Esophagus muscularis mucosa (tissue), 4 donors: ENCODE results near the gene DPP9. TPM values are rescaled to one million over a fixed set of nuclear protein-coding genes. Genes with fewer than 3 reads are reported as not detected.

Experiments
- DNase-seq: peaks from one replicate; pipeline ENCODE4 v3.0.0-alpha.2; 2017; ENCODE audit errors: extremely low spot score
- H3K27ac ChIP-seq, 4 donors: fragments of 200-600 bp; sonication (generic); replicated peaks in 1 of 4; 1 replicate in 3 of 4; 2 replicates in 1 of 4; pipeline ENCODE4 v1.5.1; 2016 to 2019; ENCODE audit warnings: mild to moderate bottlenecking in 1 of 4
- H3K27me3 ChIP-seq, 4 donors: fragments of 200-600 bp; sonication (generic); one replicate each; pipeline versions ENCODE4 v1.5.1 to v1.6.0; 2016 to 2019
- H3K36me3 ChIP-seq, 4 donors: fragments of 200-600 bp; sonication (generic); one replicate each; pipeline ENCODE4 v1.5.1; 2016 to 2019
- H3K4me1 ChIP-seq, 4 donors: fragments of 200-600 bp; sonication (generic); one replicate each; pipeline ENCODE4 v1.5.1; 2016 to 2019
- H3K4me3 ChIP-seq, 4 donors: fragments of 200-600 bp; sonication (generic); 1 replicate in 2 of 4; 2 replicates in 2 of 4; pipeline ENCODE4 v1.5.1; 2016 to 2019; ENCODE audit warnings: mild to moderate bottlenecking in 4 of 4, moderate library complexity in 1 of 4
- H3K9me3 ChIP-seq, 4 donors: fragments of 200-600 bp; sonication (generic); 1 replicate in 3 of 4; 2 replicates in 1 of 4; pipeline ENCODE4 v1.5.1; 2016 to 2019
- CTCF ChIP-seq, 3 experiments: fragments of 200-600 bp in 2 of 3; fragments of 450-650 bp in 1 of 3; sonication (generic) in 2 of 3; IDR thresholded peaks; one replicate each; pipeline ENCODE4 v1.5.1; 2017 to 2019; ENCODE audit warnings: antibody characterized with exemption in 3 of 3, mild to moderate bottlenecking in 2 of 3, moderate library complexity in 1 of 3
- EP300 ChIP-seq: sonication (generic); formaldehyde crosslinking; IDR thresholded peaks from one replicate; pipeline ENCODE4 v1.6.1; 2017; ENCODE audit warnings: antibody characterized with exemption
- POLR2A ChIP-seq: fragments of 450-650 bp; IDR thresholded peaks from one replicate; pipeline ENCODE4 v1.6.1; 2017; ENCODE audit warnings: antibody characterized with exemption, moderate library complexity, mild to moderate bottlenecking, low read depth
- POLR2AphosphoS5 ChIP-seq, 2 donors: sonication (generic); formaldehyde crosslinking; IDR thresholded peaks; one replicate each; pipeline ENCODE4 v1.6.1; 2017; ENCODE audit warnings: antibody characterized with exemption in 2 of 2
- WGBS: methylation state at CpG from one replicate; pipeline ENCODE4 v1.1.5; 2018; 5-methylcytosine and 5-hydroxymethylcytosine counted together
- intact Hi-C: fragments of 100-400 bp; cut with DNase I; formaldehyde crosslinking; loops from one replicate; pipeline ENCODE4 v1.15.1; 2023
- total RNA-seq, 4 donors: library from RNA; depleted of rRNA; stranded (reverse); fragments of >200 nt; gene quantifications; one replicate each; pipeline versions ENCODE4 v1.1.0 to v1.2.1, GENCODE V29; 2016

DPP9 gene
- total RNA-seq, 4 donors from 2014 or later = 42.4 to 106 (median 56.0) TPM

GRCh38 chr19:4642625-4643024 is 81.0 kb downstream of the DPP9 start:
- Histone ChIP-seq H3K36me3 (no peaks in the 10 kb centered on the region), H3K27me3 (no peaks in the 10 kb centered on the region), H3K27ac (peak overlapping the region in 1 of 4 donors; percentile 18), H3K4me3 (no peak overlapping the region), H3K9me3 (no peaks in the 10 kb centered on the region), H3K4me1 (peaks cover 26 to 60% (median 52%) of the 10 kb centered on the region in 4 donors)
- DNase-seq = no peak
- intact Hi-C loops = no loop called here
- TF ChIP-seq EP300 = no peak
- 91% methylated on average over 6 of the region's 6 CpGs for WGBS

- 82% methylated on average over 8 of the region's 14 CpGs for WGBS
- H3K4me3 ChIP-seq = peak overlapping the region in 2 of 4 donors; percentile 81 to 88
- H3K4me1 ChIP-seq = peaks cover 21 to 55% (median 46%) of the 10 kb centered on the region in 4 donors
Measured at GRCh38 chr19:4641132-4641531, 82.5 kb downstream of the DPP9 start.

GRCh38 chr19:4640247-4641000 is 83.2 kb downstream of the DPP9 start:
- Histone ChIP-seq H3K4me1 (peaks cover 27 to 59% (median 52%) of the 10 kb centered on the region in 4 donors), H3K27me3 (peaks cover 0 to 3% (median 3%) of the 10 kb centered on the region in 4 donors), H3K27ac (peak overlapping the region; percentile 70 to 83 (median 80)), H3K36me3 (no peaks in the 10 kb centered on the region), H3K9me3 (no peaks in the 10 kb centered on the region), H3K4me3 (peak overlapping the region; percentile 78 to 88 (median 82))
- no peak for DNase-seq
- TF ChIP-seq EP300 = no peak
- TF ChIP-seq POLR2A = no peak
- no peak for TF ChIP-seq CTCF (IDR thresholded peaks at IDR 0.05)
- WGBS = 68% methylated on average over 16 of the region's 17 CpGs
- intact Hi-C loops = no loop called here

More at GRCh38 chr19:4641132-4641531, 82.5 kb downstream of the DPP9 start:
- DNase-seq = no peak
- intact Hi-C loops = no loop called here
- Histone ChIP-seq H3K9me3 (no peaks in the 10 kb centered on the region), H3K27me3 (no peaks in the 10 kb centered on the region), H3K27ac (peak overlapping the region in 3 of 4 donors; percentile 79 to 83 (median 82)), H3K36me3 (no peaks in the 10 kb centered on the region)
- TF ChIP-seq POLR2AphosphoS5 (IDR thresholded peaks at IDR 0.05) (no peak), CTCF (IDR thresholded peaks at IDR 0.05) (no peak), EP300 (no peak), POLR2A (no peak)

GRCh38 chr19:4639531-4640246 is 84.0 kb downstream of the DPP9 start:
- Histone ChIP-seq H3K36me3 (no peaks in the 10 kb centered on the region), H3K27me3 (peaks cover 0 to 8% (median 3%) of the 10 kb centered on the region in 4 donors), H3K4me3 (peak overlapping the region; percentile 78 to 88 (median 82)), H3K4me1 (peaks cover 27 to 62% (median 53%) of the 10 kb centered on the region in 4 donors), H3K9me3 (no peaks in the 10 kb centered on the region), H3K27ac (peak overlapping the region; percentile 70 to 83 (median 80))
- 16% methylated on average over 17 of the region's 39 CpGs for WGBS
- DNase-seq = no peak
- TF ChIP-seq POLR2AphosphoS5 (IDR thresholded peaks at IDR 0.05) (peak in 1 of 2 donors; percentile 42), POLR2A (no peak), CTCF (IDR thresholded peaks at IDR 0.05) (no peak), EP300 (no peak)
- intact Hi-C loops = loop anchor here (5.0 kb wide), 2 partner anchors 62 to 82 kb away; partner anchors contain the start of gene SEMA6B
